Colon (tissue), 2 donors: ENCODE results near the gene AGAP3.

Source experiments
- FAIRE-seq: peaks from 2 replicates; lab custom pipeline; 2012; peaks lifted over from hg19 to GRCh38; lab: Jason Lieb, UNC
- donor health status: control.
- donor health status: control.

AGAP3 gene

DNA sequence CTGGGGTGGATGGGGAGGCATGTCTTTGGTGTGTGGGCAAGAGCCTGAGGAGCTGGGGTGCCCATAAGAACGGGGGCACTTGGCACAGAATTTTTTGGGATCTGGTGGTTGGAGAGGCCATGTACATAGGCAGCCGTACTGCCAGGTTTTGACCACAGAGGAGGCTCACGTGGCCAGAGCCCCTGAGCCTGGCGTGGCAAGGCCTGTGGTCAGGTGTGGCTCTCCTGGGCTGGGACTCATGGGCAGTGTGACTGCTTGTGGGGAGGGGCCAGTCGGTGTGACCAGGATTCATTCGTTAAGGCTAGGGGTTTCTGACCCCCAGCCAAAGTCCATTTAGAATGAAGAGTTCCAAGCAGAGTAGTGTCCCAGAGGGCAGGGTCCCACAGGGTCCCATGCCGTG is 38.2 kb downstream of the AGAP3 start:
- no peak for FAIRE-seq

DNA sequence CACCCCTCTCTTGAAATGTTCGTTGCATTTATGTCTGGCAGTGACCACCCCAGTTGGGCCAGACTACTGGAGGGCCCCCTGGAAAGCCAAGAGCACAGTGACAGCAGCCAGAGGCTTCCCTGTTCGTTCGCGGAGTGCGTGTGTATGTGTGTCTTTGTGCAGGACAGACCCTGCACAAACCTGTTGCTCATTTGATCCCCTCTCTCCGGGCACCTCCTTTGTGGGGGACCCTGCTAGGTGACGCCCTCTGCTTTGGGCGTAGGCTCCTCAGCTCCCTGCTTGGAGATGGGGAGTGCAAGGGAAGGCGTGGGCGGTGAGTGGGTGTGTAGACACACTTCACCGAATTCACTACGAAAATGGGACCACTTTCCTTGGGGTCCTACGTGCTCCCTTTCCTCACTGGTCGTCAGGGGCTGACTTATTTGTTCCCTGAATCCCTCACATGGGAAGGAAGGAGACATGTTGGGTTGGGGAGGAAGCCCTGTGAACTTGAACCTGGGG is 38.7 kb downstream of the AGAP3 start:
- no peak for FAIRE-seq

DNA sequence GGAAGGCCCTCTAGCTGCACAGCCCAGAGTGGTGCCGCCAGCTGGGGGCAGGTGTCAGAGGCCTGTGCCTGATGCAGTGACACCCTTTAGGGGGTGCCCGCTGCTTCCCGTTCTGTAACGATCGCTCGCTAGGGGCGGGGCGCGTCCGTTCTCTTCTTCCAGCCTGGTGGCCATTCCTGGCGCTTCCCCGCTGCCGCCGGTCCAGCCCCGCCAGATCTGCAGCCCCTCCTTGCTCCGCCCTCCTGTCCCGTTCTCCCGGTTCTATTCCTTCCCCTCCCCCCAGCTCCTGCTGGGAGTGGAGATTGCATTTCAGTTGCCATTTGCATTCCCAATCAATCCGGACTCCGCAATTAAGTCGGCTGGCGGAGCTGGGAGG is 39.2 kb downstream of the AGAP3 start:
- no peak for FAIRE-seq

DNA sequence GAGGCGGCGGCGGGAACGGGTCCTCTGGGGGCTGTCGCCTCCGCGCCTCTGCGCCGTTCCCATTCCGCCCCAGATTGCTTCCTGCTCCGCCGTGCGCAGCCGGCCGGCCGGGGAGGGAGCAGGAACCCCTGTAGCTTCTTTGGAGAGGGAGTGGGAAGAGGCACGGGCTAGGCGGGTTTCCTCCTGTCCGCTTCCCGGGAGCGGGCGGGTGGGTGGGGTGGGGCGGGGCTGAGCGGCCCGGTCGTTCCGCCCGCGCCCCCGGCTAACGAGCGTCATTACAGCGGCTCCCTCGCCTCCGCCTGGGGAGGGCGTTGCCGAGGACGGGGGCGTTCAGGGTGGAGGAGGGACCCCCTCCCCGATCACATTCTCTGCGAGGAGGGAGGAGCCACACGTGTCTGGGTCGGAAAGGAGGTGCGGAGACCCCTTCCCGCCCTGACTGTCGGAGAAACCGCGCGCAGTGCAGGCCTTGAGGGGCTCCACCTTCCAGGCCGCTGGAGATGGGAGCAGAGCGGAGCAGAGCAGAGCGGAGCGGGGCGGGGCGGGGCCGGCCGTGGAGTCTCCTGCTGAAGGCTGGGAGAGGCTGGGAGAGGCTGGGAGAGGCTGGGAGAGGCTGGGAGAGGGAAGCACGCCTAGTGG is 39.7 kb downstream of the AGAP3 start:
- no peak for FAIRE-seq

DNA sequence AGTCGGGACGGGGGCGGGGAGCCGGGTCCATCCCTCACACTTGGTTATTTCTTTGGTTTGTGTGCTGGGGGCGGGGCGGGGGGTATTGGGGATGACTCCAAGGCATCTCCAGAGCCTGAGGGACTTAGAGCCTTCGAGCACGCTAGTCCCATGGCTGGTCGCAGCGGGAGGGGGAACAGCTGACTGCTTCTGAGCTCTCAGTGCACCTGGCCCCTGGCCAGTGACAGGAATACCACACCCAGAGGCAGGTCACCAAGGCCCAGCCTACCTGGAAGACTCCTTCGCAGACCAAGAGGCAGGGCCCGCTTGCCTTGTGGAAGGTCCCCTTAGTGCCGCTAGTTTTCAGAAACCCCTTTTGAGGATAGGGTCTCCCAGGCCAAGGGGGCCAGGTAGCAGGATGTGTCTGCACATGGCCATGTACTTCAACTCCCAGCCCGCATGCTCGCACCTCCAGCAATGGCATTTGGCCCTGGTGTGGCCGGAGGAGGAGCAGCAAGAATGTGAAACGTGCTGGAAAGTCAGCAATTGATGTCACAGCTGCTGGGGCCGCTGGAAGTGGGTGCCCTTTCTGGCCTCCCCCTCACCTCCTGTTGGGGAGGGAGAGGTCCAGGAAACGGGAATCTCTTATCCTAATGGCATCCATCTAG is 40.3 kb downstream of the AGAP3 start:
- FAIRE-seq, result no peak

DNA sequence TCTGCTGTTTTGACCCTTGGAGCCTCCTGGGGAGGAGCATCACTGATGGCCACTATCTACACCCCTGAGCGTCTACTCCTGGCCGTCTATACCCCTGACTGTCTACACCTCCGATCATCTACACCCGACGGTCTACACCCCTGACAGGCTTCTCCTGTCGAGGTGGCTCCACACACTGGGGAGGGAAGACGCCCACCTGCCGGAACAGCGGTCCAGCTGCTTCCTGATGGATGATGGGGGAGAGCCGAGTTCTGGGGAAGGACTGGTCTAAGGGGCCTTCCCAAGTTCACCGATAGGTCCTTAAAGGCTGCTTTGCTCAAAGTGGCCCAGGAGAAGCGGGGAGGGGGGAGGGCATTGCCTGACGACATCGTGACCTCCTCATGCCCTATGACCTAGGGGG is 41.9 kb downstream of the AGAP3 start:
- FAIRE-seq, result no peak

DNA sequence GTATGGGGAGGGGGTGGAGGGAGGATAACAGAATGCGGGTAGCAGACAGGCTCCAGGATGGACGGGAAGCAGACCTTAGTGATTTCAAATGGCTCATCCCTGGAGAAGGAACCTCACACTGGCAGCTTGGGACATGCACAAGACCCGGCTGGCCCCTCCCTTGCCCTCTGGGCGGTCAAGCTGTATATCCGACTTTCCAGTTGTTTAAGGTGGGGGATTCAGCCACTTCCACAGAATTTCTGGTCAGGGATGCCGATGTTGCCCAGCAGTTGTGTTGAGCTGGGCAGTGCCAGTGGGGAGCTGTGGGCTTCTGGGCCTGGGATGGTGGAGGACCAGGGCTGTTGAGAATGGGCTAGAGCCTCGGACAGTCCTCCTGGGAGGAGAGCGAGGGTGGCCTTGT is 42.4 kb downstream of the AGAP3 start:
- no peak for FAIRE-seq

DNA sequence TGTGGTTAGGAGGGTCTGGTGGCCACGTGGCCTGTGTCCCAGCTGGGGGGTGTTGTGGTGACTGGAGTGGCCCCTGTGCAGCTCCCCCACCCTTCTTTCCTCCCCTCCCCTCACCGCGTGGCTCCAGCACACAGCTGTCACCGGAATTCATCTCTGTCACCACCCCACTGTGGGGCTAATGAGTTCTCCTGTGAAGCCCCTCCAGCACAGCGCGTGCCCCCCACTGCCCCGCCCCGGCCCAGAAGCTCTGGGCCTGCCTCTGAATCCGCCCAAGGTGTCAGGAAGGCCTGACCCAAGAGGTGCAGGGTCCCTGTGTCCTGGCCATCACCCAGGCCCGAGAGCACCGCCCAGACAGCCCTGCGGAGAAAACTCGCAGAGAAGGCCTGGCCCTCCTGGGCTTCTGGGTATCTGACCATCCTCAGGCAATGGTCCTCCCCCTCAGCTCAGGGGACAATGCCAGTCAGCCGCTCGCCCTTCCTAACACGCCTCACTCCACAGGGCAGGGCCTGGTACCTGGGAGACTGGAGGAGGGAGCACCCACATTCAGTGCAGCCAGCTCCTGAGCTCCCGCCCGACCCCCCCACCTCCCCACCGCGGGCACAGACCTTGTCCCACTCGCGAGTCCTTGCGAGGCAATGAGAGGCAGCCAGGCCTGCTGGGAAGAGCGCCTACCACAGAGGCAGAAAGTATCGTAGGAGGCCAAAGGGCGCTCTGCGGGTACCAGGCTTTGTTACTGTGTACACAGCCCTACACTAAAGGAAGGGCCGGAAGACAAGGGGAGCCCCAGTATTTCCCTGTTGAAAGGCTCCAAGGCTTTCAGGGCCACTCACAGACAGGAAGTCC is 43.1 kb downstream of the AGAP3 start:
- no peak for FAIRE-seq

DNA sequence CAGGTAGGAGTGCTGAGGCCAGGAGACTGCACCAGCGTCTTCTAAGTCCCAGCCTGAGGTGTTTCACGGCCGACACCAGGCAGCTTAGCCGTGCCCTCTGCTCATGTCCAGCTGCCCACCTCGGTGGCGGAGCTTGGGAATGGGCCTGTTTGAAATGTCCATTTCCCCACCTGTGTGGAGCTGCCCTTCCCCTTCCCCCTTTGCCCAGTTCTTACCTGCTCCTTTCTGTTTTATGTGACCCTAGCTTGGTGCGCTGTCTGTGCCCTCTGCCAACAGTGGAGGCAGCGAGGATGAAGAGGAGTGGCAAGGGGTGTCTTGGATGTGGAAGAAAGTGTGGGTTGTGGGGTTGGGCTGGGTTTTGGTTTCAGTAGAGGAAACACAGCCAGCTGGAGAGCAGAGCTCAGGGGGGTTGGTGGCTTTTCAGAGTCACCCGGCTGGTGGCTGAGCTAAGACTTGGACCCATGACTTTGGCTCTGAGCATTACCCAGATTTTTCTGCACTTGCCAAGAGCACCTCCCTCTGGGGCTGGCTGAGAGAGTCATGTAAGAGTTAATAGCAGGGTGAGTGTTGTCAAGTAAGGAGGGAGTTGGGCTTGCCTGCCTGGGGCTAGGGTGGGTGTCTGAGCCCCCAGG is 43.8 kb downstream of the AGAP3 start:
- no peak for FAIRE-seq

DNA sequence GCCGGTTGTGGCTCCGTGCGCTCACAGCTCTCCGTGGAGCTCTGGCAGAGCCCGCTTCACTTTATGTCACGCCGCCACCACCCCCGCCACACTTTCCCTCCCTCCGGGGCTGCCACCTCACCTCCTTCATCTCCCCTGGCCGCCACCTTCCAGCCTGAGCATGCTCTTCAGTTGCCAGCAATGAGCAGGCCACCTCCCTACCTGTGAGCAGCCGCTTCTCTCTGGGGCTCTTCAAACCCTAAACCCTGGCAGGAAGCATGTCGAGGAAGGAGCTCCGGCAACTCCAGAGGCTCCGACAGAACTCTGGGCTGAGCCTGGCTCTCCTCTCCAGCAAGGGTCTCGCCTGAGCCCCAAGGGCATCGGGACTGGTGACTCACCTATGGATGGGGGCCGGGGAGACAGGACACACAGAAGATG is 44.5 kb downstream of the AGAP3 start:
- FAIRE-seq, result no peak

DNA sequence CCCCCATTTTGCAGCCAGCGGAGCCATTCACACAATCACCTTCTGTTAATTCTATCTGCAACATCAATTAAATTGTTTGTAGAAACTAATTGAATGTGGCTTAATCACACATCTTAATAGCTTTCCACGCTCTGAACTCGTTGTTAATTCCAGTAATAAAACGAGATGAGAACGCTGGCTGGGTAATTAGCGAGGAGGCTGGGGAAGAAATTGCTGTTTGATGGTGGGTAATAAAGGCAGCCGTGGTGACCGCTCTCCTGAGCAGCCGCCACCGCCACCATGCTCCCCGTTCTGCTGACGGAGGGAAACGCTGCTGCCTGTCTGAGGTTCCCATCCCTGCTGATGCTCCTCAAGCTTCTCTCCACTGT is 44.9 kb downstream of the AGAP3 start:
- no peak for FAIRE-seq

DNA sequence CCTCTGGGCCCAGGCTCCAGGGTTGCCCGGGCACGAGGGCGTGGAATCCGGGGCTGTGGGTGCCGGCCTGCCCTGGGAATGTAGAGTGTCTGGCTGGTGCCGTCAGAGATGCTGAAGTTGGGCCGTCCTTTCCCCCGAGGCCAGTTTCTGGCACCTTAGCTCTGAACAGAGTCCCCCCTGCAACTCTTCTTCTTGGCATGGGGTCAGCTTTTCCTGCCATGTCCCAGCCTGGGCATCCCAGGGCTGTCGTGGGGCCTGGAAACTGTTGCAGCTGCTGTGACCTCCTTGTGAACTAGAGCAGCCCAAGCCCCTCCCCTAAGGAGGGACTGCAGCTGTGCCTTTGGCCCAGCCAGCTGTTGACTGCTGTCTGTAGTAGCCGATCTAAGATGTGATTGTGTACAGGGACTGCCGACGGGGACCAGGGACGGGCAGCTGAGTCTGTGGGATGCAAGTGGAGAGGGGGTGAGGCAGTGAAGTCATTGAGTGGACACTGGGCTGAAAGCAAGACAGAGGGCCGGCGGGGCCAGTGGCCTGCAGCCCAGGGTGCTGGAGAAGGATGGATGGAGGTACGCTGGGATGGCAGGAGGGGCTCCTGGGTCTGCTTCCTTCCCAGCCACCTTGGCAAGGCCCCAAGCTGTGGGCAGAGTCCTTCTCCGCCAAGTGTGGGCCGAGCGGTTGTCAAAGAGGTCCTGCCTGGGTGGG is 45.5 kb downstream of the AGAP3 start:
- FAIRE-seq, result no peak

DNA sequence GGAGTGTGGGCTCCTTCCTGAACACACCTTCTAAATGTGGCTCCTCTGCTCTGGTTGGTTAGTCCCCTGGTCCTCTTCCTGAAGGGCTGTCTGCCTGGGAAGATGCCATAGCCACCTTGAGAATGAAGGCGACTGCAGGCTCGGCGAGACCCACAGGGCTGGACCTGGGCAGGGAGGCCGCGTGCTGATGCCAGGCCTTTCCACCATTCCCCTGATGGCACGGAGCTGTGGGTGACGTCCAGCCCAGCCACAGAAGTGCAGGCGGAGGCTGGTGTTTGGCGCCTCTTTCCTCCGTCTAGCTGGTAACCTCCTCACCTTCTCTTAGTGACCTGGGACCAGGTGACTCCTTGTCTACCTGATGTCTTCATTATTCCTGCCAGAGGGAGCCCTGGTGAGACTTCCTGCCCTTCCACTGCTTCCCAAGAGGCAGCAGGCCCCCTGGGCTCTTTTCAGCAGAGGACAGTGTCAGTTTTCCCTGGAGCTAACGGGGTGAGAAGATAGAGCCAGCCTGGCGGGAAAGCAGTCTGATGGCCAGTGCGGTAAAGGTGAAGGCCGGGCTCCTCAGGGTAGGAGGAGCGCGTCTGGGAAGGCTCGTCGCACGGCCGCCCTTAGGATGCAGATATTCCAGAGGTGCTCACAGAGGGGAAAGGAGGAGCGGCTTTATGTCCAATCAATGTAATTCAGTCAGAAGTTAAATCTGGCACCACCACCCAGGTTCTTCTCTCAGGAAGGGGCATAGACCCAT is 46.4 kb downstream of the AGAP3 start:
- FAIRE-seq, result no peak

DNA sequence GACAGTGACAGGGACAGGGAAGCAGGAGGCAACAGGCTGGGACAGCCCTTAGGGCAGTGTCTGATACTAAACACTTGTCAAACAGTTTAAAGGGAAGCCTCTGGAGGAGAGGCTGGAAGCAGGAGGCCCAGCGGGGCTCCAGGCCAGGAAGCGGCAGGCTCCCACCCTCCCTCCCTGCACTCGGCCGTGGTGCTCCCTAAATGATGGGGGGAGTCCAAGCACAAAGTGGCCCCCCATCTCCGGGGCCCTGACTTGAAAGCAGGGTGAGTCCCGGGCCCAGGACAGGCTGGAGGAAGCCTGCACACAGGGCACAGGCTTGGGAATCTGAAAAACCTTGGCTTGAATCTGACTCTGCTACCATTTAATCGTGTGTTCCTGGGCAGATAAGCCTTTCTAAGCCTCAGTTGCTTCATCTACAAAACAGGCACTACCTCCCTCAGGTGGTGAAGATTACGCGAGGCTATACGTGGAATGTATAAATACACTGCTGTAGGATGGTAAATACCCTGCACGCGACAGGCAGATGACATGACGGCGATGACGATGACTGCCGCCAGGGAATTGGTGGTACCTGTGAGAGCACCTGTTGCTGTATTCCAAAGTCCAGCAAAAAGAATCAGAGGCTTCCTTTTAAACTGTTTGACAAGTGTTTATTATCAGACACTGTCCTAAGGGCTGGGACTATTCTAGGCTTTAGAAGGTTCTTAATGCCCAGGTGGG is 47.2 kb downstream of the AGAP3 start:
- no peak for FAIRE-seq

DNA sequence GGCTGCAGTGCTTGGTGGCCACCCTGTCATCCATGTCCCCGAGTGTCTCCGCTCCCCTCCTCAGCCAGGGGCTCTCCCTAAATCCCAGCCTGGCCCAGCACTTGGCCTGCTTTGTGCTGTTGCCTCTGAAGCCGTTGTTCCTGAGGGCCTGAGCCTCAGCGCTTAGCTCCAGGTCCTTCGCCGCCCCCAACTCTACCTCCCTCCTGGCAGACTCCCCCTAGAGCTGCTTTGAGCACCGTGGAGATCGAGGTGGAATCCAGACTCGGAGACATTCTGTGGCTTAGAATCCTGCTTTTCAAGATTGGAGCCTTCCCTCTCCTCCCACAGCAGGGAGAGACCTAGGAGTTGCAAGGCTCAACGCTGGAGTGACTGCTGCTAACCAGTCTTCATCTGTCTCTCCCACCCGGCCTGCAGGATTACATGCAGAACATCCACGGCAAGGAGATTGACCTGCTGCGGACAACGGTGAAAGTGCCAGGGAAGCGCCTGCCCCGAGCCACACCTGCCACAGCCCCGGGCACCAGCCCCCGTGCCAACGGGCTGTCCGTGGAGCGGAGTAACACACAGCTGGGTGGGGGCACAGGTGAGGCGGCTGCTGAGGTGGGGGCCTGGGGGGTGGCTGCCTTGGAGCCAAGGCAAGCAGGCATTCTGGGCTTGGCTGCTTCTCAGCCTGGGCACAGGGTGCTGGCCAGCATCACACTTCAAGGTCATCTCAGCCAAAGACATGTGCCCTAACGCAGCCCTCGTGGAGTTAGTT is 47.9 kb downstream of the AGAP3 start:
- no peak for FAIRE-seq

DNA sequence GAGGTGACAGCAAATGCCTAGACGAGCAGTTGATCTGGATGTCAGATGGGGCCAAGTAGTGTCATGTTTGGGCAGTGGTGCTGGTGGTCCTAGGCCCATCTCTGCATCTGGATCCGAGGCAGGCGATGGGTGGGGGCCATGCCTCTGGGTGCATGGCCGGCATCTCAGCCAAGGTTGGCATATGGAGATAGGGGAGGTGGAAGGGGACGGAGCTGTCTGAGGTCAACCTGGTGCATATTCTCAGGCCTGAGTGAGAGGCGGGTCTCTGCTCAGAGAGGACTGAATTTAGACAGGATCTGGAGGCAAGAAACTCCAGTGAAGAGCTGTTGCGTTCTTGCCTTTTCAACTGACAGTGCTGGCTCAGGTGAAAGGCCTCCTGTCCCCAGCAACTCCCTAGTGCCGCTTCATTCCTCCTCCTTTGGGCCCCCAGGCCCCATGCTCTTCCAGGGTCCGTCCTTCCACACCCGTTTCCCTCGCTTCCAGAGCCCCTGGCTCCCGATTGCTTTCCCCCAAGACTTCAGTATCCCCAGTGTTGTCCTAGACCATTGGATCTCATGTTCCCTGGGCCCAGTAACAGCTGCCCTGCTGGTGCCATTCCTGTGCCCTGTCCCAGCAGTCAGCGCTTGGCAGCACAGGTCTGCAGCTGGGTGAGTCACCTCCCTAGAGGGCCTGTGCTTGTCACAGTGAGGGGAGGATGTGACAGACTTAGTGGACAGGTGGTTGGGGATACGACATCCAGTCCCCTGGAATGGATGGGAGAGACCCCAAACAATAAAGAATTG is 48.7 kb downstream of the AGAP3 start:
- no peak for FAIRE-seq

DNA sequence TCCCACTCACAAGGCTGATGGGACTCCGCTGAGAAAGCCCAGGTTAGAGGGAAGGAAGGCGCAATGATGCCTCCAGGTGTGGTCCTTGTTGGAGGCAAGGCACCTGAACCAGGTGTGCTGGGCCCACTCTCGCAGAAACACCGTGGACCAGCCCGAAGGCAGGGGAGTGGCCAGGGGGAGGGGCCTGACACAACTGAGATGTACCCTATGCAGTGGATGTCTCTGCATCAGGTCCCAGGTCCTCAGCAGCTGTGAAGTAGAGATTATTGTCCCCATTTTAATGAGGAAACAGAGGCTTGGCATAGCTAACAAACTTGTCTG is 49.2 kb downstream of the AGAP3 start:
- FAIRE-seq, result no peak

DNA sequence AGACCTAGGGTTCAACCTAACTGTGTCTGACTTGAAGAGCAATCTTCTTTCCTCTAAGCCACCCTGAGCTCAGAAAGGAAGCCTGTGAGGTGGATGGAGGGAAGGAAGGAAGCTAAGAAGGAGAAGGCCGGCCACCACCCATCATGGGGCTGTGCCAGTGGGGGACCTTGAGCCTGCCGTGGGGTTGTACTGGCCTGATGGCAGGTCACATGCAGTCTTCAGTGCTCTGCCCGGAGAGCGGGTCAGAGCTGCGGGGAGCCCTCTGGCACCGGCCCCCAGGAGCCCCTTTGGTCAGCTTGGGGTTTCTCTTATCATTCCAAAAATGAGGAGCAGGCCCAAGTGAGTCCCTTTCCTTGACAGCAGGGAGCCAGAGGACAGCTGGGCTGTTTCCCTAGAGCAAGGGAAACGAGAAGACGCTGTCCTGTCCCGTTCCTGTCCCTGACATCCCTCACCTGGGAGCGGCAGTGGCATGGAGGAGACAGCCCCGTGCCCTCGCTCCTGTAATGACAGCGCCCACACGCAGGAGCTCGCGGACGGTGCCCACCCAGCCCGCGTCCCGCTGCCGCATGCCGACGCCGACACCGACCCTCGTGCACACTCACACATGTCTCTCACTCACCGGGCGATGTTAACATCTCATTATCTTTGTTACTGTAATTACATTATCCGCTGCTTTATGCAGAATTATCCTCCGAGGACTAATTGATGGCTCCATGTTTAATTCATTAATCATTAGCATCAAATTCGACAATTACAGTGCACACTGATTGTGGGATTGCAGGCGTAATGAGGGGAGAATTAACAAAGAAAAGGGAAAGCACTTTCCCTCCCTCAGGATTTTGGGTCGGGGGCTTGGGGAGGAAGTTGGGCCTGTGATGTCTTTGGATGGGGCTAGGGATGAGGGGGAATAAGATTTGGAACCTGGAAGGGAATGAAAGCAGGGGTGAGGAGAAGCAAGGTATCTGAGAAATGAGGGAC is 49.9 kb downstream of the AGAP3 start:
- no peak for FAIRE-seq
